ENCODE data around the gene FKBP5. TPM values are rescaled to one million over a fixed set of nuclear protein-coding genes. Genes with fewer than 3 reads are reported as not detected.

FKBP5 gene
- polyA plus RNA-seq, 2 of the 4 experiments (the other 2 are of a cell fraction), result 8.4 to 11.7 TPM

DNA sequence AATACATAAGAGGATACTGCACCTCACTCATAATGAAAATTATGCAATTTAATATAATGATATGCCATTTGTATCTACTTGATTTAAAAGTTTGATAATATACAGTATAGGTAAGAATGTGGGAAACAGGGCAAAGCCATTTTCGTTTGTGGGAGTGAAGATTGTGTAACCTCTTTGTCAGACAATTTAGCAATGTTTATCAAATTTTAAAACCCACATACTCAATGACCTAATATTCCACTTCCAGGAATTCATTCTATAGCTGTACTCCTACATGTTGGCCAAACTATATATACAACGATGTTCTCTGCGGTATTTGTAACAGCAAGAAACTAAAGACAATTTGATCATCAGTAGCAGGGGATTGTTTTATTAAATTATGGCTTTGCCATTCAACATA, 17.8 kb upstream of the FKBP5 start:
- FAIRE-seq (no peak), DNase-seq (ENCODE audit: low read depth in 1 of 2, low spot score in 1 of 2) (no peak), ATAC-seq (no peak)
- ChIA-PET POLR2A (no interaction called here), CTCF (interaction anchor here (1.5 kb wide), 1 partner anchor 22 kb away, joined by 4 read pairs; no protein-coding TSS in a partner anchor)
- 65% methylated on average over 3 of the region's 3 CpGs for WGBS (ENCODE audit: missing lambda C conversion rate)
- H3K27ac ChIP-seq, result no peak overlapping the region
- H3K9me3 ChIP-seq, result no peaks in the 10 kb centered on the region
- no peak overlapping the region for H3K4me3 ChIP-seq
- no peak overlapping the region for H3K4me2 ChIP-seq
- TF ChIP-seq, protein P1, sequence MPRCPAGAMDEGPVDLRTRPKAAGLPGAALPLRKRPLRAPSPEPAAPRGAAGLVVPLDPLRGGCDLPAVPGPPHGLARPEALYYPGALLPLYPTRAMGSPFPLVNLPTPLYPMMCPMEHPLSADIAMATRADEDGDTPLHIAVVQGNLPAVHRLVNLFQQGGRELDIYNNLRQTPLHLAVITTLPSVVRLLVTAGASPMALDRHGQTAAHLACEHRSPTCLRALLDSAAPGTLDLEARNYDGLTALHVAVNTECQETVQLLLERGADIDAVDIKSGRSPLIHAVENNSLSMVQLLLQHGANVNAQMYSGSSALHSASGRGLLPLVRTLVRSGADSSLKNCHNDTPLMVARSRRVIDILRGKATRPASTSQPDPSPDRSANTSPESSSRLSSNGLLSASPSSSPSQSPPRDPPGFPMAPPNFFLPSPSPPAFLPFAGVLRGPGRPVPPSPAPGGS (IDR thresholded peaks at IDR 0.05), result no peak
- TF ChIP-seq USF2 (IDR thresholded peaks at IDR 0.05) (no peak), POLR2AphosphoS2 (conservative IDR thresholded peaks at IDR 0.05; ENCODE audit: low read length) (no peak), CEBPB (IDR thresholded peaks at IDR 0.05) (no peak), POLR2A (IDR thresholded peaks at IDR 0.05; ENCODE audit: low read length) (no peak), CBX8 (IDR thresholded peaks at IDR 0.05) (no peak), HOXB13 (CRISPR knock-in tag; IDR thresholded peaks at IDR 0.05; ENCODE audit: low read depth) (no peak), ELK1 (IDR thresholded peaks at IDR 0.05; ENCODE audit: low read depth, low read length) (no peak), NPAS2 (CRISPR knock-in tag; IDR thresholded peaks at IDR 0.05; ENCODE audit: borderline replicate concordance) (no peak), MAZ (IDR thresholded peaks at IDR 0.05; ENCODE audit: borderline replicate concordance, low read depth, low read length) (no peak), KDM5A (IDR thresholded peaks at IDR 0.05) (no peak), HEYL (CRISPR knock-in tag; IDR thresholded peaks at IDR 0.05) (no peak), ESRRA (IDR thresholded peaks at IDR 0.05; ENCODE audit: borderline replicate concordance, low read length) (no peak), MAFK (IDR thresholded peaks at IDR 0.05; ENCODE audit: partially characterized antibody) (no peak), RAD21 (conservative IDR thresholded peaks at IDR 0.05 in 1 of 2, IDR thresholded peaks at IDR 0.05 in 1 of 2) (no peak)
- TF ChIP-seq, protein P2, sequence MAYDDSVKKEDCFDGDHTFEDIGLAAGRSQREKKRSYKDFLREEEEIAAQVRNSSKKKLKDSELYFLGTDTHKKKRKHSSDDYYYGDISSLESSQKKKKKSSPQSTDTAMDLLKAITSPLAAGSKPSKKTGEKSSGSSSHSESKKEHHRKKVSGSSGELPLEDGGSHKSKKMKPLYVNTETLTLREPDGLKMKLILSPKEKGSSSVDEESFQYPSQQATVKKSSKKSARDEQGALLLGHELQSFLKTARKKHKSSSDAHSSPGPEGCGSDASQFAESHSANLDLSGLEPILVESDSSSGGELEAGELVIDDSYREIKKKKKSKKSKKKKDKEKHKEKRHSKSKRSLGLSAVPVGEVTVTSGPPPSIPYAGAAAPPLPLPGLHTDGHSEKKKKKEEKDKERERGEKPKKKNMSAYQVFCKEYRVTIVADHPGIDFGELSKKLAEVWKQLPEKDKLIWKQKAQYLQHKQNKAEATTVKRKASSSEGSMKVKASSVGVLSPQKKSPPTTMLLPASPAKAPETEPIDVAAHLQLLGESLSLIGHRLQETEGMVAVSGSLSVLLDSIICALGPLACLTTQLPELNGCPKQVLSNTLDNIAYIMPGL (CRISPR knock-in tag; IDR thresholded peaks at IDR 0.05; ENCODE audit: borderline replicate concordance), result no peak
- no peaks in the 10 kb centered on the region for H3K4me1 ChIP-seq

- Histone ChIP-seq H3K4me2 (no peak overlapping the region), H3K4me1 (no peaks in the 10 kb centered on the region), H3K27ac (no peak overlapping the region), H3K4me3 (no peak overlapping the region), H3K9me3 (no peaks in the 10 kb centered on the region)
- no peak for ATAC-seq
- TF ChIP-seq ZFP36 (IDR thresholded peaks at IDR 0.05; ENCODE audit: borderline replicate concordance, partially characterized antibody) (no peak), RARB (CRISPR knock-in tag; IDR thresholded peaks at IDR 0.05) (no peak), KDM1A (IDR thresholded peaks at IDR 0.05; ENCODE audit: low read depth) (no peak), MAFK (IDR thresholded peaks at IDR 0.05; ENCODE audit: partially characterized antibody) (no peak), RCOR1 (IDR thresholded peaks at IDR 0.05; ENCODE audit: low read depth, low read length) (no peak), USF2 (IDR thresholded peaks at IDR 0.05) (no peak)
- ChIA-PET CTCF (interaction anchor here (0.6 to 0.9 kb wide), 2 partner anchors 120 to 361 kb away, joined by 3 to 4 read pairs; no protein-coding TSS in a partner anchor), POLR2A (no interaction called here)
- no peak for DNase-seq (ENCODE audit: low read depth in 1 of 2, low spot score in 1 of 2)
- FAIRE-seq, result no peak
Measured at GRCh38 chr6:35703554-35703953, 14.8 kb upstream of the FKBP5 start.
